Gastrocnemius medialis (tissue), 4 donors: Measurements from ENCODE around the gene APBA2. TPM values are rescaled to one million over a fixed set of nuclear protein-coding genes. Genes with fewer than 3 reads are reported as not detected.

ENCODE experiments used
- ATAC-seq, 2 donors: fragments of 150-250 bp; one replicate each; pipeline ENCODE4 v1.9.1; 2016
- DNase-seq, 2 donors: peaks; one replicate each; pipeline ENCODE4 v3.0.0-alpha.2; 2019
- H3K27ac ChIP-seq, 4 donors: fragments of 200-600 bp; sonication (generic); 1 replicate in 1 of 4; 2 replicates in 3 of 4; pipeline ENCODE4 v1.5.1; 2016 to 2018; ENCODE audit warnings: mild to moderate bottlenecking in 2 of 4, moderate library complexity in 1 of 4
- H3K27me3 ChIP-seq, 3 donors: fragments of 200-600 bp; sonication (generic) in 2 of 3; 1 replicate in 1 of 3; 2 replicates in 2 of 3; pipeline versions ENCODE4 v1.5.1 to v1.6.0; 2016 to 2019; ENCODE audit warnings: mild to moderate bottlenecking in 1 of 3, moderate library complexity in 1 of 3
- H3K36me3 ChIP-seq, 2 donors: fragments of 200-600 bp; sonication (generic) in 1 of 2; one replicate each; pipeline ENCODE4 v1.5.1; 2017 to 2018
- H3K4me1 ChIP-seq, 2 donors: fragments of 200-600 bp; sonication (generic) in 1 of 2; one replicate each; pipeline ENCODE4 v1.5.1; 2016 to 2017; ENCODE audit warnings: mild to moderate bottlenecking in 2 of 2
- H3K4me3 ChIP-seq, 4 donors: fragments of 200-600 bp; sonication (generic) in 3 of 4; 1 replicate in 1 of 4; 2 replicates in 3 of 4; pipeline ENCODE4 v1.5.1; 2016 to 2019; ENCODE audit warnings: mild to moderate bottlenecking in 2 of 4
- H3K9me3 ChIP-seq, 3 donors: fragments of 200-600 bp; sonication (generic) in 2 of 3; 1 replicate in 1 of 3; 2 replicates in 2 of 3; pipeline ENCODE4 v1.5.1; 2016 to 2019
- CTCF ChIP-seq, 5 experiments: fragments of 450-650 bp in 3 of 5; fragments of 200-600 bp in 2 of 5; sonication (generic) in 2 of 5; IDR thresholded peaks in 4 of 5; conservative IDR thresholded peaks in 1 of 5; 1 replicate in 4 of 5; 2 replicates in 1 of 5; pipeline ENCODE4 v1.5.1; 2016 to 2019; ENCODE audit warnings: antibody characterized with exemption in 5 of 5, mild to moderate bottlenecking in 3 of 5, moderate library complexity in 3 of 5
- POLR2A ChIP-seq, 2 donors: fragments of 450-650 bp; IDR thresholded peaks; one replicate each; pipeline ENCODE4 v1.6.1; 2017; ENCODE audit warnings: antibody characterized with exemption in 2 of 2, mild to moderate bottlenecking in 2 of 2, moderate library complexity in 2 of 2
- in situ Hi-C, 4 donors: fragments of 200-750 bp; cut with MboI; loops; one replicate each; pipeline versions ENCODE4 v1.15.0 to v1.8.0; 2017; ENCODE audit warnings: low sequenced_read_pairs in 4 of 4
- intact Hi-C: fragments of 100-400 bp; cut with DNase I; formaldehyde crosslinking; loops from one replicate; pipeline ENCODE4 v1.15.1; 2023; ENCODE audit warnings: low total_unique reads
- total RNA-seq, 4 donors: library from RNA; depleted of rRNA; stranded (reverse); fragments of >200 nt; gene quantifications; one replicate each; pipeline versions ENCODE4 v1.1.0 to v1.2.3, GENCODE V29; 2016

Gene APBA2
- total RNA-seq, 4 donors from 2014 or later = 0.19 to 0.31 TPM; not detected in 2

- TF ChIP-seq POLR2A (IDR thresholded peaks at IDR 0.05) (no peak), CTCF (IDR thresholded peaks at IDR 0.05 in 4 of 5, conservative IDR thresholded peaks at IDR 0.05 in 1 of 5) (no peak)
- no peak for DNase-seq
- Histone ChIP-seq H3K4me3 (no peak overlapping the region), H3K4me1 (no peaks in the 10 kb centered on the region), H3K27ac (no peak overlapping the region), H3K36me3 (no peaks in the 10 kb centered on the region), H3K9me3 (no peaks in the 10 kb centered on the region), H3K27me3 (no peaks in the 10 kb centered on the region)
- in situ Hi-C loops (no loop called here), intact Hi-C loops (no loop called here)
- ATAC-seq = no peak
These were observed 117.5 kb downstream of the APBA2 start for GRCh38 chr15:29003191-29003839.

GRCh38 chr15:29003840-29004233 lies 118.1 kb downstream of the APBA2 start:
- no peak for DNase-seq
- Histone ChIP-seq H3K4me1 (no peaks in the 10 kb centered on the region), H3K4me3 (no peak overlapping the region), H3K27me3 (no peaks in the 10 kb centered on the region), H3K36me3 (no peaks in the 10 kb centered on the region), H3K27ac (no peak overlapping the region), H3K9me3 (no peaks in the 10 kb centered on the region)
- in situ Hi-C loops (no loop called here), intact Hi-C loops (no loop called here)
- ATAC-seq = no peak
- TF ChIP-seq CTCF (IDR thresholded peaks at IDR 0.05 in 4 of 5, conservative IDR thresholded peaks at IDR 0.05 in 1 of 5) (no peak), POLR2A (IDR thresholded peaks at IDR 0.05) (no peak)

DNA sequence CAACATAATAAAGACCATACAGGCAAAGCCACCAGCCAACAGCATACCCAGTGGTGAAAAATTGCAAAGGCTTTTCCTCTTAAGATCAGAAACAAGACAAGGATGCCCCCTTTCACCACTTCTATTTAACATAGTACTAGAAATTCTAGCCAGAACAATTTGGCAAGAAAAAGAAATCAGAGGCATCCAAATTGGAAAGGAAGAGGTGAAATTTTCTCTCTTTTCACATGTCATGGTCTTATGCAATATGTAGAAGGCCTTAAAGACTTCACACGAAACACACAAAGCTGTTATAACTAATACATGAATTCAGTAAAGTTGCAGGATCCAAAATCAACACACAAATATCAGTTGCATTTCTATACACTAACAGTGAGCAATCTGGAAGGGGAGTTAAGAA lies 120.2 kb downstream of the APBA2 start:
- Histone ChIP-seq H3K27ac (no peak overlapping the region), H3K9me3 (no peaks in the 10 kb centered on the region)
- intact Hi-C loops = no loop called here

DNA sequence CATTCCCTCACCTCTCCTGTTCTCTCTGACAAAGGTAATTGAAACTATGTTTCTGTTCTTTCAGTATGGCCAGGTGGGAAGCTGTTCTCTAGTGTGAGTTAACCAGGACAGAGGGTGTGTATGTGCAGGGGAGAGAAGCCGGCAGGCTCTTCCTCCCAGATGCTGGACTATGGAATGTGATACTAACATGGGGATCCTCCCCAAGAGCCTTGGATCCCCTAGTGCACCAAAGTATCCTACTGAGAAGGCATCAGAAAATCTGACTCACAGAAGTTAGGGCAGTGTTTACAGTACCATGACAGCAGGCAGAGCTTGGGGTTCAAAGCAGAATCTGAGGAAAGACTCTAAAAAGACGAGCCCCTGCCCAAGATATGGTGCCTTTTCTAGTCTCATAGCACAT lies 123.1 kb downstream of the APBA2 start:
- H3K27ac ChIP-seq = no peak overlapping the region
- no peaks in the 10 kb centered on the region for H3K4me1 ChIP-seq
- no peaks in the 10 kb centered on the region for H3K9me3 ChIP-seq
- no peak for DNase-seq
- in situ Hi-C loops (no loop called here), intact Hi-C loops (no loop called here)
- no peak for TF ChIP-seq POLR2A (IDR thresholded peaks at IDR 0.05)
- no peak for TF ChIP-seq CTCF (IDR thresholded peaks at IDR 0.05 in 4 of 5, conservative IDR thresholded peaks at IDR 0.05 in 1 of 5)
- no peaks in the 10 kb centered on the region for H3K36me3 ChIP-seq
- H3K4me3 ChIP-seq = no peak overlapping the region
- H3K27me3 ChIP-seq = no peaks in the 10 kb centered on the region
- no peak for ATAC-seq

More for the DNA sequence above, 120.2 kb downstream of the APBA2 start:
- H3K4me1 ChIP-seq = no peaks in the 10 kb centered on the region
- no peak overlapping the region for H3K4me3 ChIP-seq
- H3K27me3 ChIP-seq = no peaks in the 10 kb centered on the region
- in situ Hi-C loops = no loop called here
- TF ChIP-seq POLR2A (IDR thresholded peaks at IDR 0.05) = no peak
- TF ChIP-seq CTCF (IDR thresholded peaks at IDR 0.05 in 4 of 5, conservative IDR thresholded peaks at IDR 0.05 in 1 of 5) = no peak
- DNase-seq (no peak), ATAC-seq (no peak)
- no peaks in the 10 kb centered on the region for H3K36me3 ChIP-seq

DNA sequence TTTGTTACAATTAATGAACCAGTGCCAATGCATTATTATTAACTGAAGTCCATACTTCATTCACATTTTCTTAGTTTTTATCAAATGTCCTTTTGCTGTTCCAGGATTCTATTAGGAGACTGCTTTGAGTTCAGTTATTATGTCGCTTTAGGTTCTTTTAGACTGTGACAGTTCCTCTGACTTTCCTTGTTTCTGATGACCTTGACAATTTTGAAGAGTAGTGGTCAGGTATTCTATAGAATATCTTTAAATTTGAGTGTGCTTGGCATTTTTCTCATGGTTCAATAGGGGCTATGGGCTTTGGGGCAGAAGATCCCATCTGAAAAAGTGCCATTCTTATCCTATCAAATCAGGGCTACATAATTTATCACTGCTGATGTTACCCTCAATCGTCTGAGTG lies 126.3 kb downstream of the APBA2 start:
- no peaks in the 10 kb centered on the region for H3K27me3 ChIP-seq
- no peak overlapping the region for H3K27ac ChIP-seq
- DNase-seq = no peak
- intact Hi-C loops (no loop called here), in situ Hi-C loops (no loop called here)
- no peak overlapping the region for H3K4me3 ChIP-seq
- no peak for ATAC-seq
- H3K9me3 ChIP-seq = no peaks in the 10 kb centered on the region
- no peaks in the 10 kb centered on the region for H3K36me3 ChIP-seq
- TF ChIP-seq CTCF (IDR thresholded peaks at IDR 0.05 in 4 of 5, conservative IDR thresholded peaks at IDR 0.05 in 1 of 5) (no peak), POLR2A (IDR thresholded peaks at IDR 0.05) (no peak)
- H3K4me1 ChIP-seq = no peaks in the 10 kb centered on the region
